Spleen (tissue), 11 donors: ENCODE data around the gene DRG1. TPM values are rescaled to one million over a fixed set of nuclear protein-coding genes. Genes with fewer than 3 reads are reported as not detected.
"Not testable (repeated sequence)": the region's sequence is repeated elsewhere in the genome, so short reads cannot be mapped to it uniquely, and the experiment has no call there.

Experiments used
- DNase-seq: peaks from one replicate; pipeline ENCODE4 v3.0.0-alpha.2; 2020
- H3K27ac ChIP-seq, 8 donors: fragments of 200-600 bp; sonication (generic) in 7 of 8; 1 replicate in 4 of 8; 2 replicates in 4 of 8; pipeline versions ENCODE4 v1.5.0 to v1.8.0; 2016 to 2021; ENCODE audit warnings: inconsistent platforms in 4 of 8, mild to moderate bottlenecking in 4 of 8, moderate library complexity in 1 of 8
- H3K27me3 ChIP-seq, 7 donors: fragments of 200-600 bp; sonication (generic) in 6 of 7; replicated peaks in 1 of 7; 1 replicate in 4 of 7; 2 replicates in 3 of 7; pipeline versions ENCODE4 v1.5.0 to v1.8.0; 2016 to 2021; ENCODE audit warnings: inconsistent platforms in 3 of 7, mild to moderate bottlenecking in 1 of 7
- H3K36me3 ChIP-seq, 6 donors: fragments of 200-600 bp; sonication (generic) in 5 of 6; 1 replicate in 4 of 6; 2 replicates in 2 of 6; pipeline versions ENCODE4 v1.5.0 to v1.8.0; 2016 to 2021; ENCODE audit warnings: inconsistent platforms in 2 of 6
- H3K4me1 ChIP-seq, 6 donors: fragments of 200-600 bp; sonication (generic) in 5 of 6; 1 replicate in 3 of 6; 2 replicates in 3 of 6; pipeline versions ENCODE4 v1.5.0 to v1.8.0; 2016 to 2021; ENCODE audit warnings: inconsistent platforms in 3 of 6
- H3K4me3 ChIP-seq, 8 donors: fragments of 200-600 bp; sonication (generic) in 7 of 8; 1 replicate in 4 of 8; 2 replicates in 4 of 8; pipeline versions ENCODE4 v1.5.0 to v1.8.0; 2016 to 2021; ENCODE audit warnings: inconsistent platforms in 4 of 8, mild to moderate bottlenecking in 4 of 8, moderate library complexity in 2 of 8
- H3K9me3 ChIP-seq, 8 donors: fragments of 200-600 bp; sonication (generic) in 7 of 8; 1 replicate in 4 of 8; 2 replicates in 4 of 8; pipeline versions ENCODE4 v1.5.0 to v1.8.0; 2016 to 2021; ENCODE audit warnings: inconsistent platforms in 4 of 8
- CTCF ChIP-seq, 11 experiments: fragments of 200-600 bp in 7 of 11; fragments of 450-650 bp in 4 of 11; sonication (generic) in 4 of 11; IDR thresholded peaks in 8 of 11; conservative IDR thresholded peaks in 3 of 11; 1 replicate in 7 of 11; 2 replicates in 4 of 11; pipeline versions ENCODE4 v1.4.0 to v1.8.0; 2016 to 2021; ENCODE audit warnings: antibody characterized with exemption in 11 of 11, inconsistent platforms in 4 of 11, mild to moderate bottlenecking in 1 of 11
- POLR2A ChIP-seq, 3 donors: fragments of 450-650 bp; IDR thresholded peaks; one replicate each; pipeline ENCODE4 v1.5.1; 2017; ENCODE audit warnings: antibody characterized with exemption in 3 of 3, mild to moderate bottlenecking in 1 of 3
- POLR2AphosphoS5 ChIP-seq, 3 donors: sonication (generic); formaldehyde crosslinking; IDR thresholded peaks; one replicate each; pipeline ENCODE4 v1.5.1; 2017; ENCODE audit warnings: antibody characterized with exemption in 3 of 3
- WGBS, 5 donors: extraction: QIAGEN DNeasy Blood & Tissue Kit in 3 of 5; methylation state at CpG; one replicate each; pipeline versions ENCODE4 v1.1.5 to v1.1.7; 2013 to 2018; 5-methylcytosine and 5-hydroxymethylcytosine counted together
- intact Hi-C: fragments of 100-400 bp; cut with DNase I; formaldehyde crosslinking; loops from one replicate; pipeline ENCODE4 v1.15.0; 2023; ENCODE audit warnings: low total_unique reads
- polyA plus RNA-seq, 3 donors: library from polyadenylated mRNA; stranded (reverse); fragments of 200-250 nt; gene quantifications; one replicate each; pipeline ENCODE4 v1.2.1, GENCODE V29; 2013
- total RNA-seq, 7 donors: library from RNA; depleted of rRNA in 3 of 7; stranded (reverse); fragments of >200 nt in 3 of 7; fragmentation: NEBNext Ultra II Directional in 4 of 7; extraction: Animal tissue kit (Norgen Biotek cat#: 25700) in 4 of 7; gene quantifications; one replicate each; pipeline versions ENCODE4 v1.1.0 to v1.2.1, GENCODE V29; 2016 to 2021
- donor health status: healthy with polysubstance abuse.
- donor health status: DM: no; HTN: no; CAD: no; lungs with moderate emphysema.
- donor health status: DM: no; HTN: no; CAD: no.
- donor health status: Bipolar disorder and iron deficiency.
- donor health status: healthy.
- donor health status: DM: no; HTN: no; CAD: no.
- donor health status: DM: yes; HTN: yes; CAD: no.

The DRG1 gene
- total and polyA plus RNA-seq, 10 donors: 33.4 to 48.6 (median 39.2) TPM

DNA sequence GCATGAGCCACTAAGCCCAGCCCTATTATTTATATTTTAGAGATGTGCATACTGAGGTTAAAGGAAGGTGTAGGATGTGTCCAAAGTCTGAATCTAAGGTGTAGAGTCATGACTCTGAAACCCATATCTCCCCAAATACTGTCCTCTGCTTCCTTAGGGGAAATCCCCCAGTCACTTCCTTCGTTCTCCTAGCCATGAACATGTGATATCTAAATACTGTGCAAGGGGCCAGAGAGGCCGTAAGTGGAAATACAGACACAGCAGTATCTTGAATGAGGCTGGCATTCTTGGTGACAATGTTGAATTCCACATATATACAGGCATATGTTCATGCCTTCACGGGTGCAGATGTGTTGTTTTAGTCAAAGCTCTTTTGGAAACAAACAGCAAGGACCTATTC lies 32.0 kb upstream of the DRG1 start:
- no peaks in the 10 kb centered on the region for H3K27me3 ChIP-seq
- no peak overlapping the region for H3K4me3 ChIP-seq
- 44 to 67% (median 47%) methylated on average over 3 of the region's 3 CpGs for WGBS, 5 donors
- intact Hi-C loops: no loop called here
- H3K9me3 ChIP-seq: no peaks in the 10 kb centered on the region
- H3K36me3 ChIP-seq: no peaks in the 10 kb centered on the region
- no peaks in the 10 kb centered on the region for H3K4me1 ChIP-seq
- TF ChIP-seq POLR2A (IDR thresholded peaks at IDR 0.05) (no peak), CTCF (IDR thresholded peaks at IDR 0.05 in 8 of 11, conservative IDR thresholded peaks at IDR 0.05 in 3 of 11) (no peak), POLR2AphosphoS5 (IDR thresholded peaks at IDR 0.05) (no peak)
- no peak overlapping the region for H3K27ac ChIP-seq
- DNase-seq: no peak

- H3K36me3 ChIP-seq: no peaks in the 10 kb centered on the region
- DNase-seq: no peak
- no peak overlapping the region for H3K27ac ChIP-seq
- H3K4me3 ChIP-seq: no peak overlapping the region
- WGBS, 5 donors: 77 to 87% (median 82%) methylated on average over 3 of the region's 3 CpGs
- TF ChIP-seq POLR2AphosphoS5 (IDR thresholded peaks at IDR 0.05) (no peak), POLR2A (IDR thresholded peaks at IDR 0.05) (no peak), CTCF (IDR thresholded peaks at IDR 0.05 in 8 of 11, conservative IDR thresholded peaks at IDR 0.05 in 3 of 11) (no peak)
- H3K9me3 ChIP-seq: no peaks in the 10 kb centered on the region
- intact Hi-C loops: no loop called here
- no peaks in the 10 kb centered on the region for H3K27me3 ChIP-seq
- no peaks in the 10 kb centered on the region for H3K4me1 ChIP-seq
These were observed 21.8 kb upstream of the DRG1 start for GRCh38 chr22:31377612-31378011.

GRCh38 chr22:31378123-31378522 lies 21.3 kb upstream of the DRG1 start:
- Histone ChIP-seq H3K9me3 (no peaks in the 10 kb centered on the region), H3K27ac (no peak overlapping the region), H3K4me1 (no peaks in the 10 kb centered on the region), H3K27me3 (no peaks in the 10 kb centered on the region), H3K4me3 (no peak overlapping the region), H3K36me3 (no peaks in the 10 kb centered on the region)
- 92 to 96% (median 94%) methylated on average over 3 of the region's 3 CpGs for WGBS, 5 donors
- no peak for DNase-seq
- TF ChIP-seq CTCF (IDR thresholded peaks at IDR 0.05 in 8 of 11, conservative IDR thresholded peaks at IDR 0.05 in 3 of 11) (no peak), POLR2A (IDR thresholded peaks at IDR 0.05) (no peak), POLR2AphosphoS5 (IDR thresholded peaks at IDR 0.05) (no peak)
- intact Hi-C loops: no loop called here

- 77 to 84% (median 78%) methylated on average over 6 of the region's 6 CpGs for WGBS, 5 donors
- H3K4me1 ChIP-seq, H3K27me3 ChIP-seq, DNase-seq, H3K4me3 ChIP-seq, H3K9me3 ChIP-seq, H3K27ac ChIP-seq, intact Hi-C loops, H3K36me3 ChIP-seq: not testable (repeated sequence)
These were observed 20.8 kb upstream of the DRG1 start for GRCh38 chr22:31378651-31379050.

- no peak for DNase-seq
- 97 to 99% (median 98%) methylated on average over 2 of the region's 2 CpGs for WGBS, 5 donors
These were observed 5.5 kb upstream of the DRG1 start for GRCh38 chr22:31393893-31394292.

More at GRCh38 chr22:31393893-31394292, 5.5 kb upstream of the DRG1 start:
- peaks cover 0 to 5% (median 0%) of the 10 kb centered on the region in 8 donors for H3K9me3 ChIP-seq
- no peaks in the 10 kb centered on the region for H3K36me3 ChIP-seq
- no peak for TF ChIP-seq CTCF (IDR thresholded peaks at IDR 0.05 in 8 of 11, conservative IDR thresholded peaks at IDR 0.05 in 3 of 11)
- no peak for TF ChIP-seq POLR2AphosphoS5 (IDR thresholded peaks at IDR 0.05)
- no peak for TF ChIP-seq POLR2A (IDR thresholded peaks at IDR 0.05)
- H3K4me1 ChIP-seq: peaks cover 0 to 10% (median 3%) of the 10 kb centered on the region in 6 donors
- no peak overlapping the region for H3K27ac ChIP-seq
- intact Hi-C loops: no loop called here
- no peak overlapping the region for H3K4me3 ChIP-seq
- no peaks in the 10 kb centered on the region for H3K27me3 ChIP-seq
